Stimulated activated naive CD8-positive, alpha-beta T cell treated with anti-CD3 and anti-CD28 coated beads, Interleukin-15, Interleukin-2, amounts not matched to agents 100 ng/mL and 50 ng/mL, for 24 hours (primary cell): Measurements from ENCODE around the gene TNFRSF25.
A peak's percentile ranks its signal among the peaks of the same experiment; 100 is the strongest.
"Not testable (repeated sequence)": the region's sequence is repeated elsewhere in the genome, so short reads cannot be mapped to it uniquely, and the experiment has no call there.

Experiments
- H3K27ac Mint-ChIP-seq: one replicate; pipeline ENCODE4 v1.8.0; 2021; ENCODE audit warnings: mild to moderate bottlenecking, mixed read lengths
- H3K27me3 Mint-ChIP-seq: one replicate; pipeline ENCODE4 v1.8.0; 2021; ENCODE audit warnings: mixed read lengths
- H3K36me3 Mint-ChIP-seq: one replicate; pipeline ENCODE4 v1.8.0; 2021; ENCODE audit warnings: low read depth, mixed read lengths
- H3K4me1 Mint-ChIP-seq: one replicate; pipeline ENCODE4 v1.8.0; 2021; ENCODE audit warnings: low read depth, mixed read lengths
- H3K4me3 Mint-ChIP-seq: one replicate; pipeline ENCODE4 v1.8.0; 2021; ENCODE audit warnings: mild to moderate bottlenecking, mixed read lengths
- H3K9me3 Mint-ChIP-seq: one replicate; pipeline ENCODE4 v1.8.0; 2021; ENCODE audit warnings: mixed read lengths

The TNFRSF25 gene

GRCh38 chr1:6495540-6496364, 29.8 kb upstream of the TNFRSF25 start:
- no peaks in the 10 kb centered on the region for H3K36me3 Mint-ChIP-seq
- H3K27ac Mint-ChIP-seq, result no peak overlapping the region
- H3K27me3 Mint-ChIP-seq, result no peaks in the 10 kb centered on the region
- H3K9me3 Mint-ChIP-seq, result no peaks in the 10 kb centered on the region
- H3K4me3 Mint-ChIP-seq, result no peak overlapping the region
- peaks cover 33% of the 10 kb centered on the region for H3K4me1 Mint-ChIP-seq

GRCh38 chr1:6495041-6495441, 29.1 kb upstream of the TNFRSF25 start:
- Mint-ChIP-seq H3K4me1 (peaks cover 33% of the 10 kb centered on the region), H3K27ac (no peak overlapping the region), H3K36me3 (no peaks in the 10 kb centered on the region), H3K27me3 (no peaks in the 10 kb centered on the region), H3K9me3 (no peaks in the 10 kb centered on the region), H3K4me3 (no peak overlapping the region)

- Mint-ChIP-seq H3K36me3 (no peaks in the 10 kb centered on the region), H3K4me3 (no peak overlapping the region), H3K27me3 (no peaks in the 10 kb centered on the region), H3K27ac (no peak overlapping the region), H3K4me1 (peaks cover 33% of the 10 kb centered on the region), H3K9me3 (no peaks in the 10 kb centered on the region)
These were observed 28.7 kb upstream of the TNFRSF25 start for GRCh38 chr1:6494627-6495026.

- H3K4me1 Mint-ChIP-seq, result peaks cover 33% of the 10 kb centered on the region
These were observed 27.9 kb upstream of the TNFRSF25 start for GRCh38 chr1:6493834-6494223.

GRCh38 chr1:6491966-6492365, 26.0 kb upstream of the TNFRSF25 start:
- Mint-ChIP-seq H3K9me3 (no peaks in the 10 kb centered on the region), H3K4me3 (peak overlapping the region; percentile 74), H3K27me3 (peaks cover 5% of the 10 kb centered on the region), H3K4me1 (peaks cover 27% of the 10 kb centered on the region), H3K36me3 (no peaks in the 10 kb centered on the region), H3K27ac (peak overlapping the region; percentile 16)

More at GRCh38 chr1:6493834-6494223, 27.9 kb upstream of the TNFRSF25 start:
- H3K9me3 Mint-ChIP-seq, H3K36me3 Mint-ChIP-seq, H3K27ac Mint-ChIP-seq, H3K27me3 Mint-ChIP-seq, H3K4me3 Mint-ChIP-seq: not testable (repeated sequence)

- peak within 1 kb of the TSS; percentile 16 for H3K27ac Mint-ChIP-seq
- no peaks in the 10 kb centered on the region for H3K9me3 Mint-ChIP-seq
- no peaks in the 10 kb centered on the region for H3K36me3 Mint-ChIP-seq
- peaks cover 26% of the 10 kb centered on the region for H3K4me1 Mint-ChIP-seq
- peaks cover 8% of the 10 kb centered on the region for H3K27me3 Mint-ChIP-seq
- H3K4me3 Mint-ChIP-seq, result peak within 1 kb of the TSS; percentile 74
These were observed 25.5 kb upstream of the TNFRSF25 start, which contains the start of gene PLEKHG5 for GRCh38 chr1:6491480-6491962. Gene PLEKHG5, minus strand, starts transcription at chr1:6491667. Its CDS starts 14,096 bp downstream, at chr1:6477571.

- Mint-ChIP-seq H3K4me3 (peak overlapping the region; percentile 74), H3K27ac (peak overlapping the region; percentile 4), H3K36me3 (no peaks in the 10 kb centered on the region), H3K4me1 (peaks cover 26% of the 10 kb centered on the region), H3K27me3 (peaks cover 12% of the 10 kb centered on the region), H3K9me3 (no peaks in the 10 kb centered on the region)
These were observed 25.1 kb upstream of the TNFRSF25 start for GRCh38 chr1:6491081-6491449.

GRCh38 chr1:6490181-6491080, 24.5 kb upstream of the TNFRSF25 start:
- Mint-ChIP-seq H3K4me3 (peak overlapping the region; percentile 74), H3K9me3 (no peaks in the 10 kb centered on the region), H3K27me3 (peaks cover 13% of the 10 kb centered on the region), H3K36me3 (no peaks in the 10 kb centered on the region), H3K27ac (peak overlapping the region; percentile 55), H3K4me1 (peaks cover 22% of the 10 kb centered on the region)

- H3K4me1 Mint-ChIP-seq, result peaks cover 22% of the 10 kb centered on the region
- no peaks in the 10 kb centered on the region for H3K36me3 Mint-ChIP-seq
- H3K27ac Mint-ChIP-seq, result peak overlapping the region; percentile 55
- peaks cover 14% of the 10 kb centered on the region for H3K27me3 Mint-ChIP-seq
- no peaks in the 10 kb centered on the region for H3K9me3 Mint-ChIP-seq
- peak overlapping the region; percentile 74 for H3K4me3 Mint-ChIP-seq
These were observed 23.8 kb upstream of the TNFRSF25 start for GRCh38 chr1:6489799-6490180.

GRCh38 chr1:6489383-6489765, 23.4 kb upstream of the TNFRSF25 start:
- Mint-ChIP-seq H3K27me3 (peaks cover 18% of the 10 kb centered on the region), H3K27ac (no peak overlapping the region), H3K4me1 (peaks cover 22% of the 10 kb centered on the region), H3K9me3 (no peaks in the 10 kb centered on the region), H3K36me3 (no peaks in the 10 kb centered on the region), H3K4me3 (no peak overlapping the region)

GRCh38 chr1:6488602-6489382, 22.8 kb upstream of the TNFRSF25 start:
- Mint-ChIP-seq H3K27ac (no peak overlapping the region), H3K4me3 (no peak overlapping the region), H3K36me3 (no peaks in the 10 kb centered on the region), H3K9me3 (no peaks in the 10 kb centered on the region), H3K27me3 (peaks cover 23% of the 10 kb centered on the region), H3K4me1 (peaks cover 22% of the 10 kb centered on the region)

- Mint-ChIP-seq H3K9me3 (no peaks in the 10 kb centered on the region), H3K27me3 (peaks cover 24% of the 10 kb centered on the region), H3K4me3 (no peak overlapping the region), H3K36me3 (no peaks in the 10 kb centered on the region), H3K27ac (no peak overlapping the region), H3K4me1 (peaks cover 19% of the 10 kb centered on the region)
These were observed 22.0 kb upstream of the TNFRSF25 start for GRCh38 chr1:6487804-6488484.

- peaks cover 11% of the 10 kb centered on the region for H3K4me1 Mint-ChIP-seq
- H3K9me3 Mint-ChIP-seq, result no peaks in the 10 kb centered on the region
These were observed 20.5 kb upstream of the TNFRSF25 start for GRCh38 chr1:6486433-6487011.

More at GRCh38 chr1:6486433-6487011, 20.5 kb upstream of the TNFRSF25 start:
- no peaks in the 10 kb centered on the region for H3K36me3 Mint-ChIP-seq
- H3K4me3 Mint-ChIP-seq, result no peak overlapping the region
- no peak overlapping the region for H3K27ac Mint-ChIP-seq
- H3K27me3 Mint-ChIP-seq, result peaks cover 24% of the 10 kb centered on the region
